ENCODE data around the gene FARSB.

- TF ChIP-seq CTCF (IDR thresholded peaks at IDR 0.05; ENCODE audit: low read depth, low read length) (no peak), POLR2A (IDR thresholded peaks at IDR 0.05; ENCODE audit: extremely low read depth, insufficient read length) (no peak), MYC (IDR thresholded peaks at IDR 0.05; ENCODE audit: low read depth, low read length) (no peak)
- TF ChIP-seq, protein P1, sequence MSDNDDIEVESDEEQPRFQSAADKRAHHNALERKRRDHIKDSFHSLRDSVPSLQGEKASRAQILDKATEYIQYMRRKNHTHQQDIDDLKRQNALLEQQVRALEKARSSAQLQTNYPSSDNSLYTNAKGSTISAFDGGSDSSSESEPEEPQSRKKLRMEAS (IDR thresholded peaks at IDR 0.05; ENCODE audit: low read depth, low read length) = no peak
Observed at GRCh38 chr2:222693837-222694236, 37.9 kb upstream of the FARSB start.
